Trophoblast cell (in vitro differentiated cells and primary cell): Measurements from ENCODE around the gene WDR12.
"Not testable (repeated sequence)": the region's sequence is repeated elsewhere in the genome, so short reads cannot be mapped to it uniquely, and the experiment has no call there.

Experiments
- DNase-seq, 2 donors: peaks; one replicate each; pipeline ENCODE4 v3.0.0-alpha.2; 2016
- H2AFZ ChIP-seq: 2 replicates; pipeline ENCODE4 v1.6.1; 2013; ENCODE audit warnings: low read length, moderate library complexity, mild to moderate bottlenecking; ENCODE audit not compliant: insufficient read depth, poor library complexity
- H2AK5ac ChIP-seq: 2 replicates; pipeline ENCODE4 v1.6.1; 2013; ENCODE audit warnings: mild to moderate bottlenecking, low read length
- H2BK120ac ChIP-seq: 2 replicates; pipeline ENCODE4 v1.6.1; 2013; ENCODE audit warnings: low read length, mild to moderate bottlenecking, moderate library complexity; ENCODE audit not compliant: insufficient read depth, poor library complexity
- H2BK12ac ChIP-seq: 2 replicates; pipeline ENCODE4 v1.6.1; 2013; ENCODE audit warnings: mild to moderate bottlenecking, low read length, moderate library complexity
- H2BK5ac ChIP-seq: 2 replicates; pipeline ENCODE4 v1.6.1; 2013; ENCODE audit warnings: low read length, low read depth, moderate library complexity, mild to moderate bottlenecking; ENCODE audit not compliant: poor library complexity
- H3K14ac ChIP-seq: 2 replicates; pipeline ENCODE4 v1.6.1; 2013; ENCODE audit warnings: mild to moderate bottlenecking, low read length
- H3K18ac ChIP-seq: 2 replicates; pipeline ENCODE4 v1.6.1; 2013; ENCODE audit warnings: mild to moderate bottlenecking, low read length
- H3K23ac ChIP-seq: 2 replicates; pipeline ENCODE4 v1.6.1; 2013; ENCODE audit warnings: low read length
- H3K27ac ChIP-seq: 2 replicates; pipeline ENCODE4 v1.5.1; 2013; ENCODE audit warnings: low read depth, mild to moderate bottlenecking, inconsistent platforms, low read length, moderate library complexity
- H3K27me3 ChIP-seq: 2 replicates; pipeline ENCODE4 v1.6.1; 2013; ENCODE audit warnings: inconsistent platforms, mild to moderate bottlenecking, low read length, moderate library complexity; ENCODE audit not compliant: insufficient read depth
- H3K36me3 ChIP-seq, 2 experiments: 1 replicate in 1 of 2; 2 replicates in 1 of 2; pipeline ENCODE4 v1.6.1; 2013; ENCODE audit warnings: low read length in 2 of 2, mild to moderate bottlenecking in 2 of 2, moderate library complexity in 1 of 2; ENCODE audit not compliant: insufficient read depth in 2 of 2, control insufficient read depth in 1 of 2
- H3K4ac ChIP-seq: 2 replicates; pipeline ENCODE4 v1.6.1; 2013; ENCODE audit warnings: low read depth, mild to moderate bottlenecking, low read length, moderate library complexity
- H3K4me1 ChIP-seq, 2 experiments: 1 replicate in 1 of 2; 2 replicates in 1 of 2; pipeline ENCODE4 v1.6.1; 2013; ENCODE audit warnings: low read length in 2 of 2, mild to moderate bottlenecking in 2 of 2, moderate library complexity in 1 of 2; ENCODE audit not compliant: insufficient read depth in 2 of 2, control insufficient read depth in 1 of 2
- H3K4me2 ChIP-seq: 2 replicates; pipeline ENCODE4 v1.6.1; 2013; ENCODE audit warnings: inconsistent platforms, mild to moderate bottlenecking, low read length, moderate library complexity
- H3K4me3 ChIP-seq: 2 replicates; pipeline ENCODE4 v1.5.1; 2013; ENCODE audit warnings: mild to moderate bottlenecking, low read depth, low read length, inconsistent platforms
- H3K79me1 ChIP-seq: one replicate; pipeline ENCODE4 v1.6.1; 2013; ENCODE audit warnings: low read length
- H3K79me2 ChIP-seq: 2 replicates; pipeline ENCODE4 v1.6.1; 2013; ENCODE audit warnings: low read length, mild to moderate bottlenecking; ENCODE audit not compliant: control insufficient read depth, insufficient read depth, poor library complexity
- H3K9ac ChIP-seq: 2 replicates; pipeline ENCODE4 v1.6.1; 2013; ENCODE audit warnings: mild to moderate bottlenecking, low read length
- H3K9me3 ChIP-seq: 2 replicates; pipeline ENCODE4 v1.6.1; 2013; ENCODE audit warnings: low read depth, mild to moderate bottlenecking, control low read depth, inconsistent platforms, low read length; ENCODE audit not compliant: insufficient read depth
- H4K12ac ChIP-seq: 2 replicates; pipeline ENCODE4 v1.6.1; 2013; ENCODE audit warnings: low read depth, mild to moderate bottlenecking, low read length, moderate library complexity
- H4K8ac ChIP-seq: 2 replicates; pipeline ENCODE4 v1.6.1; 2013; ENCODE audit warnings: low read depth, mild to moderate bottlenecking, low read length, moderate library complexity
- H4K91ac ChIP-seq: one replicate; pipeline ENCODE4 v1.6.1; 2013; ENCODE audit warnings: low read depth, mild to moderate bottlenecking, low read length, moderate library complexity
- WGBS: extraction: QIAGEN DNeasy Blood & Tissue Kit; methylation state at CpG from one replicate; pipeline ENCODE4 v1.1.7; 2013; ENCODE audit warnings: missing lambda C conversion rate; ENCODE audit not compliant: insufficient read length, insufficient coverage; ENCODE audit errors: extremely low coverage; 5-methylcytosine and 5-hydroxymethylcytosine counted together

WDR12 gene

DNA sequence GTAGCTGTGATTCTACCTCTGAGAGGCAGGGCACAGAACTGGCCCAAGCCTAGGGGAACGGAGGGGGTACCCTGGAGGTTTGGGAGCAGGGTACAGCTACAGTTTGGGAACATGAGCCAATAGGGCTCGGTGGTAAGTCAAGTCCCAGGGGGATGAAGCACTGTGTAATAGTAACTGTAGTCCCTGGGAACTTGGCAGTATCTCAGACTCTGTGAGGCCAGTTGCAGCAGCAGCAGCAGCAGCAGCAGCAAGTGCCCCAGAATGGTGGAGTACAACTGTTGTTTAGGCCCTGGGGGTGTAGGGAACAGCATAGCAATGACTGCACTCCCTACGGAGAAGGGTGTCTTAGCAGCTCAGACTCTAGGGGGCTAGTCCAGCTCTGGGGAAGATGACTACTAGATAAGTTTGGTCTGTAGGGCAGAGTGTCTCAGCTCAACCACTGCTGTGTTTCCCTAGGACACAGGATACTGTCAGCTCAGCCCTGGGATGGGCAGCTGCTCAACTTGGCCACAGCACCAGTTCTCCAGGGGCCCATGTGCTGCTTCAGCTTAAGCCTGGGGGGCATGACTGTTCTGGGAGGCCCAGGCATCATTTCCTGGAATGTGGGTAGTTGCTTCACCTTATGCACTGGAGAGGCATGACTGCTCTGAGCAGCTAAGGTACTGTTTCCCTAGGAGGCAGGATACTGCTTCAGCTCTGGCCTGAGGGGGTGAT lies 21.1 kb upstream of the WDR12 start:
- Histone ChIP-seq H2BK12ac (no peak overlapping the region), H3K9ac (no peak overlapping the region), H3K79me1 (peaks cover 7% of the 10 kb centered on the region), H3K14ac (no peak overlapping the region), H4K8ac (no peak overlapping the region), H2AFZ (peak overlapping the region; percentile 15), H3K23ac (no peak overlapping the region), H3K9me3 (no peaks in the 10 kb centered on the region), H4K12ac (no peak overlapping the region), H3K4ac (no peak overlapping the region), H3K36me3 (no peaks in the 10 kb centered on the region), H3K4me3 (no peak overlapping the region), H2BK5ac (no peak overlapping the region), H3K4me2 (no peak overlapping the region), H3K79me2 (no peaks in the 10 kb centered on the region), H3K27ac (peak overlapping the region; percentile 56), H3K27me3 (no peaks in the 10 kb centered on the region), H4K91ac (peak overlapping the region; percentile 20), H2BK120ac (no peak overlapping the region), H3K18ac (no peak overlapping the region), H3K4me1 (peaks cover 11 to 13% of the 10 kb centered on the region in 2 experiments), H2AK5ac (no peak overlapping the region)
- WGBS: no CpG with 5 or more reads among the region's 3 CpGs
- DNase-seq: peak; percentile 93 to 94

DNA sequence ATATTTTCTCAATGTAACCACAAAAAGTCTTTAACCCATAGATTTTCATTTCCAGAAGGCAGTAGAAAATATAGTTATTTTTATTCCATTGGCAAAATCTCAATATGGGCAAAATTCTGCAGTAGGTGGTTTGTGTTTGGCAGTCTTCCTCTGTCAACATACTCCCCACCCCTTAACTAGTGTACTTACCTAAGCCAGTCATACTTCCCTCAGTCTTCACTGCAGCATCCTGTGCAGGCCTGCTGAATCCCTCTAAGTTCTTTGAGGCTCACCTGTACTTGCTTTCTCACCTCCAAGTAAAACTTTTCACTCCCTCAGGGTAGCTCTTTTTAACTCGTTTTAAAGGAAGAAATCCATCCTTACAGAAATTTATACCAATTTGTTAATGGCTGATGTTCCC lies 7.4 kb upstream of the WDR12 start:
- Histone ChIP-seq H4K8ac (no peak overlapping the region), H4K12ac (no peak overlapping the region), H3K79me1 (no peaks in the 10 kb centered on the region), H3K18ac (no peak overlapping the region), H2BK5ac (no peak overlapping the region), H3K4me2 (no peak overlapping the region), H2AFZ (no peak overlapping the region), H3K14ac (no peak overlapping the region), H3K36me3 (no peaks in the 10 kb centered on the region), H3K27ac (no peak overlapping the region), H4K91ac (no peak overlapping the region), H3K9ac (no peak overlapping the region), H3K79me2 (no peaks in the 10 kb centered on the region), H2BK120ac (no peak overlapping the region), H2BK12ac (no peak overlapping the region), H3K27me3 (no peaks in the 10 kb centered on the region), H3K4me3 (no peak overlapping the region), H2AK5ac (no peak overlapping the region), H3K9me3 (no peaks in the 10 kb centered on the region), H3K4me1 (no peaks in the 10 kb centered on the region), H3K4ac (no peak overlapping the region), H3K23ac (no peak overlapping the region)
- DNase-seq: no peak
- WGBS: no CpG with 5 or more reads among the region's 1 CpG

DNA sequence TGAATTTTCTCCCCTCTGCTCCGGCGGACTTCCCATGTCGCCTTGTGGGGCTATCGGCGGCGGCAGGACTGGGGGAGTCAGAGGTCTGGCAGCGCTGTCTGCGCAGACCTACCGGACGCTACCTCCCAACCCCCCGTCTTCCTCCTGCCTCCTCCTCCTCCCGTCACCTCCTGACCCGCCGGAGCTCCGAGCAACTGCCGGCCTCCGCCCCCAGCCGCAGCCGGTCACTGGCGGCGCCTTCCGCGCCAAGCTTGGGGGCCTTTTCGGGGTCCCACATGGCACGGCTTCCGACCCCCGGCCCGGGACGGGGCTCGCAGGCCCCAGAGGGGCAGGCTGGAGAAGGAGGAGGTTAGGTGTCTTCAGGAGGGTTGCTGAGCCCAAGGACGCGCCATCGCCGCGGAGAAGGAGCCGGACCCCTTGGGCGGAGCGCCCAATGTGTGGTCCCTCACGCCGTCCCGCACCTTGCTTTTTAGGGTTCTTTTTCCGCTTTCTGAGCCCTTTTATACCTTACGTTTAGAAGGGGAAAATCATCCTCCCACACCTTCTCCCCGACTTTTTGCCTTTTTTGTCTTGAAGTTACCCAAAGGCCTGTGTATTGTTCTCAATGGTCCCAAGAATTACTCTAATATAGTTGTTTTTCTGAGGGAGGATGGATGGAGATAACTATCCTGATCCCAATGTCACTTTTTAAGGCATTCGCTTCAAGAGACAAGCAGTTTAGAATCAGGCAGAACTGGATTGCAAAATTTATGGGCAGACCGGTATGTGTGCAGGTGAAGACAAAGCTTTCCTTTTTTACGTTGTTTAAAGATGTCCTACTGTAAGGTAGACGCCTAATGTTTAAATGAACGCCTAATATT lies 1.1 kb upstream of the WDR12 start:
- not testable (repeated sequence) for H3K27me3 ChIP-seq, H3K14ac ChIP-seq, H2BK5ac ChIP-seq, H3K9ac ChIP-seq, H2BK120ac ChIP-seq, H3K9me3 ChIP-seq, H4K91ac ChIP-seq, H3K23ac ChIP-seq, H2BK12ac ChIP-seq, H3K79me2 ChIP-seq, H3K79me1 ChIP-seq, H3K4me1 ChIP-seq, H3K4ac ChIP-seq, H2AK5ac ChIP-seq, H4K12ac ChIP-seq, H3K36me3 ChIP-seq, H3K18ac ChIP-seq
- Histone ChIP-seq H2AFZ (peak overlapping the region; percentile 10), H3K4me2 (peak overlapping the region; percentile 56), H4K8ac (peak overlapping the region; percentile 43), H3K4me3 (peak overlapping the region; percentile 69), H3K27ac (peak overlapping the region; percentile 89)
- DNase-seq: peak in 1 of 2 donors; percentile 17
- WGBS: no CpG with 5 or more reads among the region's 49 CpGs

DNA sequence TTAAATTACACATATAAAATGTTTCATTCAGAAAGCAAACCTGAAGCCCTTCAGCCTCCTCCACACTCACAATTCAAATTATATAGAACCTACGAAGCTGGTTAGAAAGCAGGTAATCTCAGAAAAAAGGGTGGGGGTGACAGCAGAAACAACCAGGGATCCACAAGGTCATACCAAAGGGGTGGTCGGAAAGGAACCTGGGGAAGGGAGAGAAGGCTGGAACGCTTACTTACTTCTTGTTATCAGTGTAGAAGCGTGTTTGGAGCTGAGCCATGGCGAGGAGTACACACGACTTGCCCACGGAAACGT lies 316 bp downstream of the WDR12 start:
- Histone ChIP-seq H3K27me3 (no peaks in the 10 kb centered on the region), H3K18ac (no peak overlapping the region), H2AFZ (peak overlapping the region; percentile 6), H2AK5ac (no peak overlapping the region), H3K4ac (no peak overlapping the region), H2BK5ac (no peak overlapping the region), H4K8ac (peak overlapping the region; percentile 39), H4K91ac (no peak overlapping the region), H3K9me3 (no peaks in the 10 kb centered on the region), H4K12ac (peak overlapping the region; percentile 9), H2BK120ac (no peak overlapping the region), H3K23ac (no peak overlapping the region), H3K4me1 (no peaks in the 10 kb centered on the region), H3K27ac (peak overlapping the region; percentile 89), H3K79me2 (peaks cover 7% of the 10 kb centered on the region), H3K79me1 (peaks cover 3% of the 10 kb centered on the region), H3K9ac (peak overlapping the region; percentile 90), H3K4me2 (peak overlapping the region; percentile 75), H3K14ac (peak overlapping the region; percentile 28), H2BK12ac (no peak overlapping the region), H3K4me3 (peak overlapping the region; percentile 86), H3K36me3 (peaks cover 1 to 2% of the 10 kb centered on the region in 2 experiments)
- no peak for DNase-seq
- no CpG with 5 or more reads among the region's 8 CpGs for WGBS
